ENCODE results near the gene TMEM233. TPM values are rescaled to one million over a fixed set of nuclear protein-coding genes. Genes with fewer than 3 reads are reported as not detected.

Gene TMEM233
- total RNA-seq, 1 experiment from 2014 or later: 0.28 TPM

- TF ChIP-seq ZMAT4 (CRISPR knock-in tag; IDR thresholded peaks at IDR 0.05) (no peak), TEAD1 (CRISPR knock-in tag; IDR thresholded peaks at IDR 0.05) (no peak), IRF1 (CRISPR knock-in tag; IDR thresholded peaks at IDR 0.05) (no peak), TCF7 (CRISPR knock-in tag; IDR thresholded peaks at IDR 0.05; ENCODE audit: low read depth) (no peak), SMAD3 (CRISPR knock-in tag; IDR thresholded peaks at IDR 0.05; ENCODE audit: borderline replicate concordance) (no peak), ZNF416 (CRISPR knock-in tag; IDR thresholded peaks at IDR 0.05) (no peak)
These were observed 15.5 kb upstream of the TMEM233 start (continued) for GRCh38 chr12:119578112-119578511.

GRCh38 chr12:119589097-119589496 lies 4.5 kb upstream of the TMEM233 start:
- Mint-ChIP-seq H3K4me3 (no peak overlapping the region), H3K36me3 (no peaks in the 10 kb centered on the region), H3K27me3 (ENCODE audit: low read depth) (peaks cover 40% of the 10 kb centered on the region), H3K27ac (no peak overlapping the region), H3K9me3 (no peaks in the 10 kb centered on the region), H3K4me1 (peaks cover 13% of the 10 kb centered on the region)
- ChIA-PET CTCF (interaction anchor here (1.0 kb wide), 1 partner anchor 54 kb away, joined by 5 read pairs; no protein-coding TSS in a partner anchor), POLR2A (no interaction called here)
- DNase-seq (ENCODE audit: low spot score): no peak
- no peak for ATAC-seq
- no peak for TF ChIP-seq CTCF (IDR thresholded peaks at IDR 0.05)
- no peak for TF ChIP-seq GTF2I (CRISPR knock-in tag; conservative IDR thresholded peaks at IDR 0.05)
- TF ChIP-seq AR (CRISPR knock-in tag; IDR thresholded peaks at IDR 0.05): no peak
- no peak for TF ChIP-seq TP53 (CRISPR knock-in tag; IDR thresholded peaks at IDR 0.05)
- TF ChIP-seq STAT6 (CRISPR knock-in tag; conservative IDR thresholded peaks at IDR 0.05; ENCODE audit: low read depth): no peak
- TF ChIP-seq MXD4 (CRISPR knock-in tag; IDR thresholded peaks at IDR 0.05; ENCODE audit: borderline replicate concordance): no peak
- no peak for TF ChIP-seq ZSCAN18 (CRISPR knock-in tag; IDR thresholded peaks at IDR 0.05)
- TF ChIP-seq MLX (CRISPR knock-in tag; IDR thresholded peaks at IDR 0.05): no peak
- TF ChIP-seq CDX4 (CRISPR knock-in tag; IDR thresholded peaks at IDR 0.05; ENCODE audit: borderline replicate concordance): no peak
- no peak for TF ChIP-seq GABPB1 (CRISPR knock-in tag; IDR thresholded peaks at IDR 0.05)
- no peak for TF ChIP-seq USF2 (CRISPR knock-in tag; IDR thresholded peaks at IDR 0.05)
- TF ChIP-seq CBFB (CRISPR knock-in tag; IDR thresholded peaks at IDR 0.05; ENCODE audit: low read depth): no peak
- no peak for TF ChIP-seq NFATC4 (CRISPR knock-in tag; IDR thresholded peaks at IDR 0.05)
- TF ChIP-seq E2F5 (CRISPR knock-in tag; IDR thresholded peaks at IDR 0.05): no peak
- TF ChIP-seq USF1 (CRISPR knock-in tag; IDR thresholded peaks at IDR 0.05): no peak
- no peak for TF ChIP-seq KAT7 (CRISPR knock-in tag; IDR thresholded peaks at IDR 0.05; ENCODE audit: borderline replicate concordance)
